Neural progenitor cell (in vitro differentiated cells): ENCODE results near the gene SGO2.

Experiments
- CTCF ChIP-seq: fragments of 200-600 bp; sonication (generic); IDR thresholded peaks from 2 replicates; pipeline ENCODE4 v1.5.1; 2017; ENCODE audit warnings: antibody characterized with exemption, mild to moderate bottlenecking
- EZH2 ChIP-seq: fragments of 200-600 bp; sonication (generic); IDR thresholded peaks from 2 replicates; pipeline ENCODE4 v1.6.1; 2017; ENCODE audit warnings: antibody characterized with exemption, mild to moderate bottlenecking, moderate library complexity
- EZH2phosphoT487 ChIP-seq: fragments of 200-600 bp; sonication (generic); IDR thresholded peaks from 2 replicates; pipeline ENCODE4 v1.6.1; 2017; ENCODE audit warnings: antibody characterized with exemption

- no peak for TF ChIP-seq CTCF
- TF ChIP-seq EZH2phosphoT487 = no peak
- TF ChIP-seq EZH2 = no peak
Observed at GRCh38 chr2:200588076-200588678, 62.2 kb downstream of the SGO2 start.
